B cell (primary cell): ENCODE data around the gene EXT2. TPM values are rescaled to one million over a fixed set of nuclear protein-coding genes. Genes with fewer than 3 reads are reported as not detected.

Source experiments
- ATAC-seq: fragments of 200-7000 bp; cut with Tn5 transposase; one replicate; pipeline ENCODE4 v1.10.0; 2021; ENCODE audit warnings: low read depth, mild to moderate bottlenecking, moderate number of reproducible peaks, moderate library complexity
- CTCF ChIA-PET: fragments of 350-600 bp; sonication (Branson Sonifier 250); formaldehyde crosslinking; loops from one replicate; lab custom pipeline; 2021; ENCODE audit warnings: antibody characterized with exemption, inconsistent platforms; lab: Charles Lee
- POLR2A ChIA-PET: fragments of 350-600 bp; sonication (Branson Sonifier 250); formaldehyde crosslinking; loops from one replicate; lab custom pipeline; 2021; ENCODE audit warnings: antibody characterized with exemption; lab: Charles Lee
- DNase-seq: peaks from one replicate; pipeline ENCODE4 v3.0.0; 2013
- H2AFZ ChIP-seq: 2 replicates; pipeline ENCODE4 v1.6.1; 2012; ENCODE audit warnings: mild to moderate bottlenecking, low read depth, low read length; ENCODE audit not compliant: insufficient read depth, poor library complexity, severe bottlenecking
- H3K27ac ChIP-seq, 2 donors: 1 replicate in 1 of 2; 2 replicates in 1 of 2; pipeline ENCODE4 v1.5.1; 2012 to 2013; ENCODE audit warnings: low read length in 2 of 2, mild to moderate bottlenecking in 2 of 2, moderate library complexity in 1 of 2
- H3K27me3 ChIP-seq, 4 experiments: fragments of 200-600 bp in 1 of 4; sonication (generic) in 1 of 4; replicated peaks in 1 of 4; 1 replicate in 2 of 4; 2 replicates in 2 of 4; pipeline versions ENCODE4 v1.6.1 to v1.7.0; 2013 to 2016; ENCODE audit warnings: low read length in 3 of 4, mild to moderate bottlenecking in 2 of 4, mixed read lengths in 1 of 4, moderate library complexity in 1 of 4; ENCODE audit not compliant: insufficient read depth in 4 of 4, control insufficient read depth in 3 of 4; ENCODE audit errors: control extremely low read depth in 1 of 4
- H3K36me3 ChIP-seq, 2 experiments: replicated peaks in 1 of 2; 1 replicate in 1 of 2; 2 replicates in 1 of 2; pipeline versions ENCODE4 v1.6.1 to v1.7.1; 2013; ENCODE audit warnings: low read length in 1 of 2; ENCODE audit not compliant: insufficient read depth in 2 of 2, control insufficient read depth in 1 of 2; ENCODE audit errors: control extremely low read depth in 1 of 2, extremely low read depth in 1 of 2
- H3K4me1 ChIP-seq, 2 donors: fragments of 200-600 bp in 1 of 2; sonication (generic) in 1 of 2; 1 replicate in 1 of 2; 2 replicates in 1 of 2; pipeline versions ENCODE4 v1.5.1 to v1.6.1; 2013 to 2017; ENCODE audit warnings: low read length in 2 of 2; ENCODE audit not compliant: control insufficient read depth in 2 of 2, insufficient read depth in 2 of 2
- H3K4me2 ChIP-seq: replicated peaks from 2 replicates; pipeline ENCODE3; 2012; ENCODE audit warnings: mild to moderate bottlenecking, low read depth, low read length; ENCODE audit not compliant: poor library complexity, severe bottlenecking
- H3K4me3 ChIP-seq, 5 experiments: fragments of 200-600 bp in 1 of 5; sonication (generic) in 1 of 5; 1 replicate in 3 of 5; 2 replicates in 2 of 5; pipeline versions ENCODE4 v1.5.1 to v1.7.0; 2011 to 2016; ENCODE audit warnings: low read length in 4 of 5, mild to moderate bottlenecking in 4 of 5, low read depth in 2 of 5, control low read depth in 1 of 5, moderate library complexity in 1 of 5; ENCODE audit not compliant: insufficient read depth in 1 of 5; ENCODE audit errors: control extremely low read depth in 1 of 5, extremely low read depth in 1 of 5
- H3K79me2 ChIP-seq: fragments of 200-600 bp; sonication (generic); one replicate; pipeline ENCODE4 v1.6.0; 2016; ENCODE audit warnings: low read length; ENCODE audit not compliant: control insufficient read depth, insufficient read depth
- H3K9ac ChIP-seq: fragments of 200-600 bp; sonication (generic); 2 replicates; pipeline ENCODE4 v1.6.1; 2017; ENCODE audit warnings: mild to moderate bottlenecking, low read length, moderate library complexity
- H3K9me3 ChIP-seq, 3 donors: one replicate each; pipeline versions ENCODE4 v1.6.1 to v1.7.1; 2013; ENCODE audit warnings: low read length in 2 of 3; ENCODE audit not compliant: control insufficient read depth in 2 of 3, insufficient read depth in 1 of 3; ENCODE audit errors: control extremely low read depth in 1 of 3
- H4K20me1 ChIP-seq: 2 replicates; pipeline ENCODE4 v1.6.0; 2012; ENCODE audit warnings: mild to moderate bottlenecking, low read length; ENCODE audit not compliant: insufficient read depth, control insufficient read depth, poor library complexity, severe bottlenecking
- H3K27ac Mint-ChIP-seq: one replicate; pipeline ENCODE4 v1.8.0; 2021; ENCODE audit warnings: mixed read lengths
- H3K27me3 Mint-ChIP-seq: one replicate; pipeline ENCODE4 v1.8.0; 2021; ENCODE audit warnings: mixed read lengths
- H3K4me1 Mint-ChIP-seq: one replicate; pipeline ENCODE4 v1.8.0; 2021; ENCODE audit warnings: mixed read lengths
- H3K4me3 Mint-ChIP-seq: one replicate; pipeline ENCODE4 v1.8.0; 2021; ENCODE audit warnings: mixed read lengths
- H3K9me3 Mint-ChIP-seq: one replicate; pipeline ENCODE4 v1.8.0; 2022; ENCODE audit warnings: mixed read lengths; ENCODE audit not compliant: insufficient read depth
- CTCF ChIP-seq: fragments of 200-600 bp; IDR thresholded peaks from one replicate; pipeline ENCODE4 v1.8.0; 2022; ENCODE audit warnings: antibody characterized with exemption, mild to moderate bottlenecking
- EZH2 ChIP-seq: IDR thresholded peaks from 2 replicates; pipeline ENCODE4 v1.6.1; 2012; ENCODE audit warnings: borderline replicate concordance, low read depth, mild to moderate bottlenecking, moderate library complexity, low read length; ENCODE audit not compliant: insufficient read depth, poor library complexity, severe bottlenecking
- WGBS: methylation state at CpG from one replicate; pipeline ENCODE4 v1.1.5; 2013; ENCODE audit warnings: missing lambda C conversion rate; ENCODE audit not compliant: insufficient coverage; 5-methylcytosine and 5-hydroxymethylcytosine counted together
- intact Hi-C: fragments of 100-400 bp; cut with micrococcal nuclease; formaldehyde crosslinking; loops from one replicate; pipeline ENCODE4 v1.10.0; 2022
- polyA plus RNA-seq: library from polyadenylated mRNA; depleted of rRNA; stranded (reverse); fragments of >200 nt; gene quantifications from 2 replicates; pipeline ENCODE4 v1.2.3, GENCODE V29; 2012
- total RNA-seq, 2 donors: library from RNA; stranded (reverse); fragments of 120-200 nt in 1 of 2; gene quantifications; 1 replicate in 1 of 2; 2 replicates in 1 of 2; pipeline versions ENCODE4 v1.2.3 to v1.2.4, GENCODE V29; 2013 to 2022

Gene EXT2
- total and polyA plus RNA-seq, 2 donors (not counting 1 experiment from before 2014, with no cell fraction given), result 11.0 to 27.8 TPM

DNA sequence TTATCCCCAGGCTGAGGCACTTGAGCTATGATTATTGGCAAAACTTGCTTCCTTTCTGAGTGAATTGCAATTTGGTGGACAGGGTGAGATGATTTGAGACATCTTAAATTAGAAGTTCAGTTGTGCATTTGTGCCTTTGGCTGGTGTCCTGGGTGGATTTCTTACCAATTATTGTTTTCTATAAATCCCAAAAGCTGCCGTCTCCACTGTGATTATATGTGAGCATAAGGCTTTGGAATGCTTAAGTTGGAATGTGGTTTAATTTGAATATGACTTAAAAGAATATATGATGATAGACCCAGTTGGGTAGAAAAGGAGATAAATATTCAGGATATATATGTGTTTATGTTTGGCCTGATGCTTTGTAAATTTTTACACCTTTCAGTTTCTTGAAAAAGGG lies 70.0 kb downstream of the EXT2 start:
- intact Hi-C loops, result no loop called here
- H3K79me2 ChIP-seq, result no peaks in the 10 kb centered on the region

DNA sequence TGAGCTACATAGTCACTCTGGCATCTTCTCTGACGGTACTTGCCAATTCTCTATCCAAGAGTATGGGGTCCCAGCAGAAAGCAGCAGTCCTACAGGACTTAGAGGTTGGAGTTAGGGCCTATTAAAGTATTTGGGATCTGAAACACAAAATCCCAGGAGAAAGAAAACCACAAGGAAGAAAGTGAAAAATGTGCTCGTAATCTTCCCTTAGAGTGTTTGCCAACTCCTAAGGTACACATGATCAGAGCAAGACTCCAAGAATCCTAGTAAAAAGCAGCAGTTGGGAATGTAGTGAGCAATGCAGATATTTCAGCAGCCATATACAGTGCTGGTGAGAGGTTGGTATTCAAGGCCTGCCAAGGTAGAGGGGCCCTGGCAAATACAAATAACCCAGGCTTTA lies 71.6 kb downstream of the EXT2 start:
- H3K36me3 ChIP-seq, result no peaks in the 10 kb centered on the region
- intact Hi-C loops, result no loop called here
- CTCF ChIA-PET, result no interaction called here

More for the DNA sequence above, 70.0 kb downstream of the EXT2 start:
- no peaks in the 10 kb centered on the region for H3K36me3 ChIP-seq
- ChIA-PET POLR2A (no interaction called here), CTCF (no interaction called here)
- no CpG with 5 or more reads among the region's 1 CpG for WGBS
- DNase-seq (no peak), ATAC-seq (no peak)
- H3K9ac ChIP-seq, result no peak overlapping the region
- no peak overlapping the region for H3K4me2 ChIP-seq
- H3K9me3 Mint-ChIP-seq, result no peaks in the 10 kb centered on the region
- no peak overlapping the region for H2AFZ ChIP-seq
- H3K4me3 Mint-ChIP-seq, result no peak overlapping the region
- H3K4me1 Mint-ChIP-seq, result peaks cover 12% of the 10 kb centered on the region
- H3K27ac Mint-ChIP-seq, result no peak overlapping the region
- no peaks in the 10 kb centered on the region for H3K27me3 Mint-ChIP-seq
- peaks cover 5% of the 10 kb centered on the region for H4K20me1 ChIP-seq
- no peaks in the 10 kb centered on the region for H3K9me3 ChIP-seq
- no peaks in the 10 kb centered on the region for H3K4me1 ChIP-seq
- H3K4me3 ChIP-seq, result no peak overlapping the region
- no peak for TF ChIP-seq EZH2
- no peak for TF ChIP-seq CTCF
- no peaks in the 10 kb centered on the region for H3K27me3 ChIP-seq
- no peak overlapping the region for H3K27ac ChIP-seq

More for the DNA sequence above, 71.6 kb downstream of the EXT2 start:
- Histone ChIP-seq H3K9me3 (no peaks in the 10 kb centered on the region), H3K27ac (no peak overlapping the region), H4K20me1 (peaks cover 5% of the 10 kb centered on the region), H2AFZ (no peak overlapping the region), H3K9ac (no peak overlapping the region), H3K4me2 (no peak overlapping the region), H3K27me3 (no peaks in the 10 kb centered on the region), H3K4me3 (no peak overlapping the region), H3K79me2 (no peaks in the 10 kb centered on the region), H3K4me1 (no peaks in the 10 kb centered on the region)
- no peak for ATAC-seq
- peaks cover 6% of the 10 kb centered on the region for H3K4me1 Mint-ChIP-seq
- no peaks in the 10 kb centered on the region for H3K27me3 Mint-ChIP-seq
- no peak overlapping the region for H3K27ac Mint-ChIP-seq
- no peak for DNase-seq
- no peak overlapping the region for H3K4me3 Mint-ChIP-seq
- WGBS, result no CpG with 5 or more reads among the region's 2 CpGs
- TF ChIP-seq CTCF (no peak), EZH2 (no peak)
- POLR2A ChIA-PET, result no interaction called here
- no peaks in the 10 kb centered on the region for H3K9me3 Mint-ChIP-seq
